Mesenchymal stem cell (in vitro differentiated cells and primary cell): ENCODE results near the gene FBXO42.

Experiments used
- DNase-seq: peaks from one replicate; pipeline ENCODE4 v3.0.0-alpha.2; 2013
- H2AFZ ChIP-seq: one replicate; pipeline ENCODE4 v1.6.1; 2013; ENCODE audit warnings: low read depth, mild to moderate bottlenecking, control low read depth, inconsistent platforms, low read length, moderate library complexity
- H2AK5ac ChIP-seq: 2 replicates; pipeline ENCODE4 v1.6.1; 2013; ENCODE audit warnings: low read length, moderate library complexity, mild to moderate bottlenecking, inconsistent platforms; ENCODE audit not compliant: severe bottlenecking
- H2BK120ac ChIP-seq: one replicate; pipeline ENCODE4 v1.6.1; 2013; ENCODE audit warnings: low read depth, mild to moderate bottlenecking, inconsistent platforms, low read length, moderate library complexity
- H2BK12ac ChIP-seq, 2 experiments: one replicate each; pipeline ENCODE4 v1.6.1; 2013; ENCODE audit warnings: inconsistent platforms in 2 of 2, low read length in 2 of 2, mild to moderate bottlenecking in 2 of 2, moderate library complexity in 2 of 2, control low read depth in 1 of 2
- H2BK15ac ChIP-seq: one replicate; pipeline ENCODE4 v1.6.1; 2013; ENCODE audit warnings: mild to moderate bottlenecking, low read depth, inconsistent platforms; ENCODE audit not compliant: poor library complexity, severe bottlenecking
- H2BK5ac ChIP-seq: 2 replicates; pipeline ENCODE4 v1.6.1; 2013; ENCODE audit warnings: low read depth, mild to moderate bottlenecking, low read length, control low read depth, inconsistent platforms; ENCODE audit not compliant: poor library complexity, severe bottlenecking
- H3K14ac ChIP-seq, 2 experiments: one replicate each; pipeline ENCODE4 v1.6.1; 2013; ENCODE audit warnings: inconsistent platforms in 2 of 2, low read length in 2 of 2, control low read depth in 1 of 2, mild to moderate bottlenecking in 1 of 2, moderate library complexity in 1 of 2
- H3K18ac ChIP-seq, 2 experiments: one replicate each; pipeline ENCODE4 v1.6.1; 2013; ENCODE audit warnings: inconsistent platforms in 2 of 2, low read length in 2 of 2, control low read depth in 1 of 2, low read depth in 1 of 2, mild to moderate bottlenecking in 1 of 2
- H3K23ac ChIP-seq, 2 experiments: one replicate each; pipeline ENCODE4 v1.6.1; 2013; ENCODE audit warnings: inconsistent platforms in 2 of 2, low read length in 2 of 2, mild to moderate bottlenecking in 2 of 2, moderate library complexity in 2 of 2, control low read depth in 1 of 2
- H3K27ac ChIP-seq: 2 replicates; pipeline ENCODE4 v1.5.1; 2013; ENCODE audit warnings: mild to moderate bottlenecking, moderate library complexity, low read length, control low read depth, inconsistent platforms; ENCODE audit not compliant: poor library complexity, severe bottlenecking
- H3K27me3 ChIP-seq, 2 experiments: 2 replicates each; pipeline versions ENCODE4 v1.6.1 to v1.7.0; 2013; ENCODE audit warnings: low read length in 2 of 2, mild to moderate bottlenecking in 2 of 2, moderate library complexity in 2 of 2, control low read depth in 1 of 2, inconsistent platforms in 1 of 2; ENCODE audit not compliant: control insufficient read depth in 1 of 2, insufficient read depth in 1 of 2
- H3K36me3 ChIP-seq, 2 experiments: 2 replicates each; pipeline versions ENCODE4 v1.6.1 to v1.7.0; 2013; ENCODE audit warnings: low read length in 2 of 2, control low read depth in 1 of 2, inconsistent platforms in 1 of 2, low read depth in 1 of 2, mild to moderate bottlenecking in 1 of 2; ENCODE audit not compliant: insufficient read depth in 2 of 2, control insufficient read depth in 1 of 2
- H3K4ac ChIP-seq, 2 experiments: one replicate each; pipeline ENCODE4 v1.6.1; 2013; ENCODE audit warnings: inconsistent platforms in 2 of 2, low read length in 2 of 2, mild to moderate bottlenecking in 2 of 2, moderate library complexity in 2 of 2, control low read depth in 1 of 2, low read depth in 1 of 2
- H3K4me1 ChIP-seq: 2 replicates; pipeline ENCODE4 v1.6.1; 2013; ENCODE audit warnings: low read depth, low read length, control low read depth; ENCODE audit not compliant: control insufficient read depth, insufficient read depth
- H3K4me2 ChIP-seq: 2 replicates; pipeline ENCODE4 v1.6.1; 2013; ENCODE audit warnings: low read length, mild to moderate bottlenecking, inconsistent platforms; ENCODE audit not compliant: poor library complexity, severe bottlenecking
- H3K4me3 ChIP-seq, 2 experiments: 2 replicates each; pipeline versions ENCODE4 v1.5.1 to v1.7.0; 2013; ENCODE audit warnings: low read length in 2 of 2, mild to moderate bottlenecking in 2 of 2, control low read depth in 1 of 2, low read depth in 1 of 2; ENCODE audit not compliant: insufficient read depth in 1 of 2
- H3K79me1 ChIP-seq: replicated peaks from 2 replicates; pipeline ENCODE4 v1.6.1; 2013; ENCODE audit warnings: mild to moderate bottlenecking, control low read depth, low read length, inconsistent platforms; ENCODE audit not compliant: poor library complexity, severe bottlenecking
- H3K9ac ChIP-seq: 2 replicates; pipeline ENCODE4 v1.7.0; 2013; ENCODE audit warnings: mild to moderate bottlenecking, low read length, moderate library complexity
- H3K9me3 ChIP-seq: 2 replicates; pipeline ENCODE4 v1.7.0; 2013; ENCODE audit warnings: mild to moderate bottlenecking, low read length; ENCODE audit not compliant: control insufficient read depth
- H4K8ac ChIP-seq: one replicate; pipeline ENCODE4 v1.6.1; 2013; ENCODE audit warnings: inconsistent platforms, mild to moderate bottlenecking, low read length, moderate library complexity
- H4K91ac ChIP-seq: one replicate; pipeline ENCODE4 v1.6.1; 2013; ENCODE audit warnings: mild to moderate bottlenecking, low read length, inconsistent platforms
- WGBS: methylation state at CpG from one replicate; pipeline ENCODE4 v1.1.7; 2013; ENCODE audit warnings: mixed read lengths; 5-methylcytosine and 5-hydroxymethylcytosine counted together

The FBXO42 gene

DNA sequence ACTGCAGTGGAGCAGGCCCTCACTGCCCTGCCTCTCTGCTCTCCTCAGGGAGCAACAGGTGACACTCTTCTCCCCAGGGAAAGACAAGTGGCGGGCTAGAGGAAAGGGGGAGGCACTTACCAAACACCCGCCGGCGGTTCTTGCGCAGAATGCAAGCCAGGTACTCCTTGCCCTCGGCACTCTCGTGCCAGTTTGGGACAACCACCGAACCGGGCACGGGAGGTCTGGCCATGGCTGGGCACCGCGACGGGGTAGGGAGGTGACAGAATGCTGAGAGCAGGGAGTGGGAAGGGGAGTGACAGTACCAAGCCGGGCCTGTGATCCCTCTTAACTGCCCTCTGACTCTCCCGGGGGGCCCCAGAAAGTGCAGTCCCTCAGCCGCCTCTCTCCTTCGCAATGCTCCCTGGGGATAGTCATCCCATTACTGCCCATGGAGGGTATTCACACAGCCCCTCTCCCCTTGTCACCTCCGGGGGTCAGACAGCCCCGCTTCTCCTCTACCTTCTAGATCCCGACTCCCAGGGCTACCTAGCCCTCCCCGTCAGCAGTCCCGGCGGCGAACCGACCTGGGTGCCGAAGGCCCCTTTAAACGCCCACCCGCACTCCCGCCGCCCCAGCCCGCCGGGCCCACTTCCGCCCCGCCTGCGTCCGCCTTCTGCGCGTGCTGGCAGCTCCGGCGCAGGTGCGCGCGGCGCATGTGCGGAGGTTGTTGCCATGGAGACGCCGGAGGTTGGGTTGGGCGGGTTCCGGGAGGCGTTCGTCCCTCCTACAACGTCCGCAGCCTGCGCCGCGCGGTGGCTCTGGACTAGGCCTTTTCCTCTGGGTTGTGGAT, 115.6 kb downstream of the FBXO42 start, which contains the start of gene CPLANE2:
TSS of gene CPLANE2 (minus strand) at position 673 of the 832 bp plus-strand sequence. CDS start at position 232, 441 bp downstream.
- Histone ChIP-seq H4K91ac (no peak within 1 kb of the TSS), H3K18ac (peak within 1 kb of the TSS; percentile 69 to 81), H3K9me3 (no peaks in the 10 kb centered on the region), H3K4me2 (peak within 1 kb of the TSS; percentile 92), H3K27me3 (no peaks in the 10 kb centered on the region), H3K36me3 (peaks cover 3 to 14% of the 10 kb centered on the region in 2 experiments), H2BK5ac (no peak within 1 kb of the TSS), H3K27ac (peak within 1 kb of the TSS; percentile 18), H3K79me1 (peaks cover 5% of the 10 kb centered on the region), H3K4me1 (peaks cover 15% of the 10 kb centered on the region), H2BK12ac (peak within 1 kb of the TSS in 1 of 2 experiments; percentile 76), H3K4me3 (peak within 1 kb of the TSS; percentile 70 to 90), H3K4ac (peak within 1 kb of the TSS; percentile 67 to 96), H2AK5ac (peak within 1 kb of the TSS; percentile 36), H2BK120ac (no peak within 1 kb of the TSS), H3K9ac (peak within 1 kb of the TSS; percentile 92), H4K8ac (peak within 1 kb of the TSS; percentile 92), H3K14ac (peak within 1 kb of the TSS in 1 of 2 experiments; percentile 70), H2AFZ (peak within 1 kb of the TSS; percentile 72), H3K23ac (peak within 1 kb of the TSS in 1 of 2 experiments; percentile 23), H2BK15ac (peak within 1 kb of the TSS; percentile 26)
- WGBS = 2% methylated on average over 57 of the region's 57 CpGs
- peak; percentile 85 for DNase-seq

DNA sequence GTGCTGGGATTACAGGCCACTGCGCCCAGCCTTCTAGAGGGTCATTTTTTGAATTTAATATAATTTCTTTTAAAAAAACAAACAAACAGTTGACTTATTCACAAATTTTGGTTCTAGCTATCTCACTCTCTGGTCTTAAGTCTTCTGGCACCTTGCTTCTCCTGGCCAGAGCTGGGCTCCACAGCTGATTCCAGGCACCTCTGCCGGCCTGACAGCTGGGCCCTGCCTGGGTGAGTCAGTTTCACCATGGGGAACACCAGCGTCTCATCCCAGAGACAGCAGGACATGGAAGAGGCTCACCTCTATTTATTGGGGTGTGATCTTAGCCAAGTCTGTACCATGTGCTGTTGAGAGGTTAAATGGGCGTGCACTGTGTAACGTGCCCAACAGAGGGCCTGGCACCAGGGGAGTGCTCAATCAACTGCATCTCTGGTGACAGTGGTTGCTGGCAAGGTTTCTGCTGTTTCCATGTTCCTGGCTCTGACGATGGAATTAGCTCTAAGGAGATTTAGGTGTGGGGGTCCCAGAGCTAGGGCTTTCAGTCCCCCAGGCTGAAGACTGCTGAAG, 116.3 kb downstream of the FBXO42 start:
- no peak overlapping the region for H2AFZ ChIP-seq
- H3K36me3 ChIP-seq = peaks cover 3 to 14% of the 10 kb centered on the region in 2 experiments
- DNase-seq = peak; percentile 40
- WGBS = 44% methylated on average over 5 of the region's 6 CpGs
- H2BK12ac ChIP-seq = no peak overlapping the region
- peak overlapping the region; percentile 92 for H3K9ac ChIP-seq
- H3K18ac ChIP-seq = no peak overlapping the region
- H3K23ac ChIP-seq = peak overlapping the region in 1 of 2 experiments; percentile 23
- no peak overlapping the region for H3K27ac ChIP-seq
- H2BK15ac ChIP-seq = no peak overlapping the region
- H4K8ac ChIP-seq = no peak overlapping the region
- peaks cover 20% of the 10 kb centered on the region for H3K4me1 ChIP-seq
- no peaks in the 10 kb centered on the region for H3K27me3 ChIP-seq
- no peak overlapping the region for H2BK5ac ChIP-seq
- H3K9me3 ChIP-seq = no peaks in the 10 kb centered on the region
- H3K4ac ChIP-seq = peak overlapping the region in 1 of 2 experiments; percentile 67
- H3K79me1 ChIP-seq = peaks cover 5% of the 10 kb centered on the region
- H4K91ac ChIP-seq = no peak overlapping the region
- peak overlapping the region; percentile 92 for H3K4me2 ChIP-seq
- H3K4me3 ChIP-seq = peak overlapping the region; percentile 70 to 90
- no peak overlapping the region for H3K14ac ChIP-seq
- no peak overlapping the region for H2BK120ac ChIP-seq
- no peak overlapping the region for H2AK5ac ChIP-seq

DNA sequence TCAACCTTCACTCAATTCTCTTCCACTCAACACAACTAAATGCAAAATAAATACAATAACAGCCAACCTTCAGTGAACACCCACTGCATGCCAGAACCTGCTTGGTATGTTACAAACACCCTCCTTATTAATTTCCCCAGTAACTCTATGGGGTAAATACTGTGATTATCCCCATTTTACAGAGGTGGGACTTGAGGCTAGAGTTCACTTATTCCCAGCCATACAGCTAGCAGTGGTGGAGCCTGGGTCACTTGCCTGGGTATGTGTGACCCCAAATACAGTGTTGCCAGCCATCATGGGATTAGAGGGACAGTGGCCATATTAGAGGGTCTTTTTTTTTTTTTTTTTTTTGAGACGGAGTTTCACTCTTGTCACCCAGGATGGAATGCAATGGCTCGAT, 116.9 kb downstream of the FBXO42 start:
- Histone ChIP-seq H2BK5ac (no peak overlapping the region), H2AK5ac (no peak overlapping the region), H2BK12ac (no peak overlapping the region), H2AFZ (no peak overlapping the region), H3K9ac (no peak overlapping the region), H4K91ac (no peak overlapping the region), H3K14ac (no peak overlapping the region), H3K18ac (no peak overlapping the region), H4K8ac (no peak overlapping the region), H3K4ac (no peak overlapping the region), H3K4me2 (no peak overlapping the region), H2BK120ac (no peak overlapping the region), H3K23ac (no peak overlapping the region), H3K9me3 (no peaks in the 10 kb centered on the region), H3K36me3 (peaks cover 3 to 14% of the 10 kb centered on the region in 2 experiments), H3K4me1 (peaks cover 22% of the 10 kb centered on the region), H3K27ac (no peak overlapping the region), H3K4me3 (no peak overlapping the region), H3K79me1 (peaks cover 5% of the 10 kb centered on the region), H3K27me3 (no peaks in the 10 kb centered on the region), H2BK15ac (no peak overlapping the region)
- DNase-seq = no peak
- 90% methylated on average over 1 of the region's 2 CpGs for WGBS

DNA sequence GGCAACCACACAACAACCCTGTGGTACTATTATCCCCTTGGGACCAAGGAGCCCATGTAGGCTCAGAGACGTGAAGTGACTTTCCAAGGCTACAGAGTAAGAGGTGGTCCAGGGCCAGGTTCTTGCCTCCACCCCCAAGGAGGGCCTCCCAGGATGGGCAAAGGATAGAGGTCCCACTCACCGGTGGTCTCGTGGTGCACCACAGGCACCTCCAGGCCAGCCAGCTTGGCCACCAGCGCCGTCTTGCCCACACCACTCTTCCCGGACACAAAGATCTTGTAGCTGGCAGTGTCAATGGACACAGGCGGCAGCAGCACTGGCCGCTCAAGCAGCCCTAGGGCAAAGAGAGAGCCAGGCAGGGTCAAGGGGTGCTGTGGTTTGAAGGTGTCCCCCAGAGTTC, 118.8 kb downstream of the FBXO42 start:
- no peak for DNase-seq
- H3K23ac ChIP-seq = no peak overlapping the region
- H3K4ac ChIP-seq = no peak overlapping the region
- no peaks in the 10 kb centered on the region for H3K9me3 ChIP-seq
- no peak overlapping the region for H2AFZ ChIP-seq
- H3K36me3 ChIP-seq = peaks cover 3 to 14% of the 10 kb centered on the region in 2 experiments
- no peak overlapping the region for H2AK5ac ChIP-seq
- H3K27me3 ChIP-seq = peaks cover 3 to 4% of the 10 kb centered on the region in 2 experiments
- no peak overlapping the region for H3K14ac ChIP-seq
- no peak overlapping the region for H2BK12ac ChIP-seq
- no peak overlapping the region for H3K18ac ChIP-seq
- no peak overlapping the region for H3K27ac ChIP-seq
- no peak overlapping the region for H2BK120ac ChIP-seq
- WGBS = 97% methylated on average over 8 of the region's 8 CpGs
- H3K4me3 ChIP-seq = no peak overlapping the region
- no peak overlapping the region for H4K8ac ChIP-seq
- no peak overlapping the region for H2BK5ac ChIP-seq
- H2BK15ac ChIP-seq = no peak overlapping the region
- H4K91ac ChIP-seq = no peak overlapping the region
- peaks cover 5% of the 10 kb centered on the region for H3K79me1 ChIP-seq
- no peak overlapping the region for H3K9ac ChIP-seq
- H3K4me1 ChIP-seq = peaks cover 22% of the 10 kb centered on the region
- H3K4me2 ChIP-seq = no peak overlapping the region
